Fibroblast of upper back skin (primary cell): ENCODE measurements around the gene WASF3.
"Not testable (repeated sequence)": the region's sequence is repeated elsewhere in the genome, so short reads cannot be mapped to it uniquely, and the experiment has no call there.

Experiments
- DNase-seq: peaks from one replicate; pipeline ENCODE4 v3.0.0-alpha.2; 2013

Gene WASF3

DNA sequence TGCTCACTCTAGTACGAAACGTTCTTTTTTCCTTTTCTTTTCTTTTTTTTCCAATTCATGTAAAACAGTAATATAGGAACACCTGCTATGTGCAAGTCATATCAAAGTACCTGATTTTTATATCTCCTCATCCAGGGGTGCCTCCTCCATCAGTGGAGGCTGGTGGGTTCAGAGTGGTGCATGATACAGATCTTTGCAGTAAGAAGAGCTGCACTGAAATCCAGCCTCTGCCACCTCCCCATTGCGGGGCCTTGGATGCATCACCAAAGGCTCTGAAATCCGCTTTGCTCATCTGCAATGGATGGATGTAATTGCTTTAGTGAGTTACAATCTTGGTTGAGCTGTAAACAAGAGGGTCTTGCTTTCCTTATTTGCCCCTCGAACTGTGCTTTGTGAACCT, 164.8 kb downstream of the WASF3 start:
- DNase-seq: no peak

DNA sequence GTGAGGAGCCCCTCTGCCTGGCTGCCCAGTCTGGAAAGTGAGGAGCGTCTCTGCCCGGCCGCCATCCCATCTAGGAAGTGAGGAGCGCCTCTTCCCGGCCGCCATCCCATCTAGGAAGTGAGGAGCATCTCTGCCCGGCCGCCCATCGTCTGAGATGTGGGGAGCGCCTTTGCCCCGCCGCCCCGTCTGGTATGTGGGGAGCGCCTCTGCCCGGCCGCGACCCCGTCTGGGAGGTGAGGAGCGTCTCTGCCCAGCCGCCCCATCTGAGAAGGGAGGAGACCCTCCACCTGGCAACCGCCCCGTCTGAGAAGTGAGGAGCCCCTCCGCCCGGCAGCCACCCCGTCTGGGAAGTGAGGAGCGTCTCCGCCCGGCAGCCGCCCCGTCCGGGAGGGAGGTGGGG, 166.1 kb downstream of the WASF3 start:
- not testable (repeated sequence) for DNase-seq

DNA sequence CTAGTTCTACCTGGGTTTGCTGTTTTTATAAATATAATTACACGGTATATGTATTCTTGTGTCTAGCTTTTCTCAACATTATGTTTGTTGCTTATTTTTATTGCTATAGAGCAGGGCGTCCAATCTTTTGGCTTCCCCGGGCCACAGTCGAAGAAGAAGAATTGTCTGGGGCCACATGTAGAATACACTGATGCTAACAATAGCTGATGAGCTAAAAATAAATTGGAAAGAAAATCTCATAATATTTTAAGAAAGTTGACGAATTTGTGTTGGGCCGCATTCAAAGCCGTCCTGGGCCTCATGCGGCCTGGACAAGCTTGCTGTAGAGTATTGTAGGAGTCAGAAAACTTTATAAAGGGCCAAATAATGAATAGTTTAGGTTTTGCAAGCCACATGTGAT, 169.2 kb downstream of the WASF3 start:
- no peak for DNase-seq

DNA sequence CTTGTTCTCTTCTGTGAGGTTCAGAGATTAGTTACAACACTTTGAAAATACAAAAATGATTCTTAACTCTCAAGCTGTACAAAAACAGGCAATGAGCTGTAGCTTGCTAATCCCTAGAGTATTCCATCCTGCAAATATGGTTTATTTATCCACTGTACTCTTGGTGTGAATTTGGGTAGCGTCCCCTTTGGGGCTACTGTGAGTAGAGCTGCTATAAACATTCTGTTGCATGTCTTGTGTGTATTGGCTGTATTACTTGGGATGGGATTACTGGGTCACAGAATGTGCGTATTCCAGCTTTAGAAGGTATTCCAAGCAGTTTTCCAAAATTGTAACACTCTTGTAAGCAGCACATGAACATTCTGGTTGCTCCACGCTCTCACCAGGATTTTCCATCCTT, 169.6 kb downstream of the WASF3 start:
- DNase-seq: no peak

DNA sequence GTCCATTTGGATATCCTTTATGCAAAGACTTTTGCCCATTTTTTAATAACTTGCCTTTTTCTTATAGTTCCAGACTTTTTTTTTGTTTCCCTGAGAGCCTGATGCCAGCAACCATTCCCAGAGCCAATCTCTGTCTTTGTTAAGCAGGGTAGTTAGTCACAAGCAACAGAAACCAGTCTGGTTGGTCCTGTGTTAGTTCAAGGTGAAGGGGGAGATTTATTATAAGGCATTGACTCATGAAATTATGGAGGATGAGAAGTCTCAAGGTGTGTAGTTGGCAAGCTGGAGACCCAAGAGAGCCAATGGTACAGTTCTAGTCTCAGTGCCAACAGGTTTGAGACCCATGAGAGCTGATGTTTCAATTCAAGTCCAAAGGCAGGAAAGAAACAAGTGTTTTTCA, 170.2 kb downstream of the WASF3 start:
- DNase-seq: no peak

DNA sequence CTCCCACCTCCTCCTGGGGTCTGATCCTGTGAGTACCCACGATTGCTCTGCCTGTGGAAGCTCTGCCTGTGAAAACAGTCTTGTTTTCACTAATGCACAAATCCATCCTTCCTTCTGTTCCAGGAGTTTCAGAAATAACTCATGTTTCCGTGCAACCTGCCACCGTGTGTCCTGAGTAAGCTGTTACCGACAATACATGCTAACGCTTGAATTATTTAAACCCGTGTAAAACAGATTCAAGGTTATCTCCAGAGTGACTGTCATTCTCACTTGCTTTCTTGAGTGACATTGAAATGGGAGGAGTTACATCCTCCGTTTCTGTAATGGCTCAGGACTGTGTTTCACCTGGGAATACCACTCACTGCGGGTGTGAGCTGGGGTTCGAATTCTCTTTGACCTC, 178.2 kb downstream of the WASF3 start:
- no peak for DNase-seq
